WTC11 (cell line): ENCODE results near the gene KDR.

Source experiments
- CREM ChIP-seq: sonication (generic); formaldehyde crosslinking; IDR thresholded peaks from 2 replicates; pipeline ENCODE4 v1.8.1; 2022; ENCODE audit warnings: mild to moderate bottlenecking, missing genetic modification reagents, moderate library complexity
- TF ChIP-seq, protein P1 (sequence below): fragments of 200-600 bp; IDR thresholded peaks from 2 replicates; pipeline ENCODE4 v1.8.0; 2022; ENCODE audit warnings: antibody characterized with exemption
- TF ChIP-seq, protein P2 (sequence below): sonication (generic); formaldehyde crosslinking; IDR thresholded peaks from 2 replicates; pipeline ENCODE4 v1.8.1; 2023; ENCODE audit warnings: mild to moderate bottlenecking, moderate library complexity, missing genetic modification reagents
- TF ChIP-seq, protein P3 (sequence below): sonication (generic); formaldehyde crosslinking; IDR thresholded peaks from 2 replicates; pipeline ENCODE4 v1.8.0; 2022; ENCODE audit warnings: mild to moderate bottlenecking, missing genetic modification reagents
- TF ChIP-seq, protein P4 (sequence below): sonication (generic); formaldehyde crosslinking; IDR thresholded peaks from 2 replicates; pipeline ENCODE4 v1.8.0; 2023; ENCODE audit warnings: missing genetic modification reagents, mild to moderate bottlenecking, borderline replicate concordance
- TF ChIP-seq, protein P5 (sequence below): sonication (generic); formaldehyde crosslinking; IDR thresholded peaks from 2 replicates; pipeline ENCODE4 v1.8.1; 2022; ENCODE audit warnings: missing genetic modification reagents, borderline replicate concordance

DNA sequence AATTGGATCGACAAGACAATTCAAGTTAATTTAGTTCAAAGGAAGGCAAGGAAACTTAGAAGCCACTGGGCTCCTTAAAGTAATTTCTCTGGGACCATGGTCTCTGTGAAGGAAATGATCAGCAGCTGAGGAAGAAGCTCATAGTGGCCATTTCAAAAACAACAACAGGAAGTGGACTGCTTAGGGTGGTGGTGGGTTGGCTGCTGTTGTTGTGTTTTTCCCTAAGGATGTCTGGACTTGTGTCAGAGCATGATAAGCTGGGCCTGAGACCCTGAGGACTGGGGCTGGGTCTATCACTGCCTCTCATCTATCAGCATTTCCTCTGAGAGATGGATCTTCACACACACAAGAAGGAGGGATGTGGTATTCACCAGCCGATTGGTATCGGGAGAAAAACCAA, 18.3 kb downstream of the KDR start:
- TF ChIP-seq CREM (CRISPR knock-in tag): no peak
- TF ChIP-seq, protein P1, sequence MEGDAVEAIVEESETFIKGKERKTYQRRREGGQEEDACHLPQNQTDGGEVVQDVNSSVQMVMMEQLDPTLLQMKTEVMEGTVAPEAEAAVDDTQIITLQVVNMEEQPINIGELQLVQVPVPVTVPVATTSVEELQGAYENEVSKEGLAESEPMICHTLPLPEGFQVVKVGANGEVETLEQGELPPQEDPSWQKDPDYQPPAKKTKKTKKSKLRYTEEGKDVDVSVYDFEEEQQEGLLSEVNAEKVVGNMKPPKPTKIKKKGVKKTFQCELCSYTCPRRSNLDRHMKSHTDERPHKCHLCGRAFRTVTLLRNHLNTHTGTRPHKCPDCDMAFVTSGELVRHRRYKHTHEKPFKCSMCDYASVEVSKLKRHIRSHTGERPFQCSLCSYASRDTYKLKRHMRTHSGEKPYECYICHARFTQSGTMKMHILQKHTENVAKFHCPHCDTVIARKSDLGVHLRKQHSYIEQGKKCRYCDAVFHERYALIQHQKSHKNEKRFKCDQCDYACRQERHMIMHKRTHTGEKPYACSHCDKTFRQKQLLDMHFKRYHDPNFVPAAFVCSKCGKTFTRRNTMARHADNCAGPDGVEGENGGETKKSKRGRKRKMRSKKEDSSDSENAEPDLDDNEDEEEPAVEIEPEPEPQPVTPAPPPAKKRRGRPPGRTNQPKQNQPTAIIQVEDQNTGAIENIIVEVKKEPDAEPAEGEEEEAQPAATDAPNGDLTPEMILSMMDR: no peak
- TF ChIP-seq, protein P2, sequence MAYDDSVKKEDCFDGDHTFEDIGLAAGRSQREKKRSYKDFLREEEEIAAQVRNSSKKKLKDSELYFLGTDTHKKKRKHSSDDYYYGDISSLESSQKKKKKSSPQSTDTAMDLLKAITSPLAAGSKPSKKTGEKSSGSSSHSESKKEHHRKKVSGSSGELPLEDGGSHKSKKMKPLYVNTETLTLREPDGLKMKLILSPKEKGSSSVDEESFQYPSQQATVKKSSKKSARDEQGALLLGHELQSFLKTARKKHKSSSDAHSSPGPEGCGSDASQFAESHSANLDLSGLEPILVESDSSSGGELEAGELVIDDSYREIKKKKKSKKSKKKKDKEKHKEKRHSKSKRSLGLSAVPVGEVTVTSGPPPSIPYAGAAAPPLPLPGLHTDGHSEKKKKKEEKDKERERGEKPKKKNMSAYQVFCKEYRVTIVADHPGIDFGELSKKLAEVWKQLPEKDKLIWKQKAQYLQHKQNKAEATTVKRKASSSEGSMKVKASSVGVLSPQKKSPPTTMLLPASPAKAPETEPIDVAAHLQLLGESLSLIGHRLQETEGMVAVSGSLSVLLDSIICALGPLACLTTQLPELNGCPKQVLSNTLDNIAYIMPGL (CRISPR knock-in tag): no peak
- TF ChIP-seq, protein P3, sequence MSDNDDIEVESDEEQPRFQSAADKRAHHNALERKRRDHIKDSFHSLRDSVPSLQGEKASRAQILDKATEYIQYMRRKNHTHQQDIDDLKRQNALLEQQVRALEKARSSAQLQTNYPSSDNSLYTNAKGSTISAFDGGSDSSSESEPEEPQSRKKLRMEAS: no peak
- TF ChIP-seq, protein P4, sequence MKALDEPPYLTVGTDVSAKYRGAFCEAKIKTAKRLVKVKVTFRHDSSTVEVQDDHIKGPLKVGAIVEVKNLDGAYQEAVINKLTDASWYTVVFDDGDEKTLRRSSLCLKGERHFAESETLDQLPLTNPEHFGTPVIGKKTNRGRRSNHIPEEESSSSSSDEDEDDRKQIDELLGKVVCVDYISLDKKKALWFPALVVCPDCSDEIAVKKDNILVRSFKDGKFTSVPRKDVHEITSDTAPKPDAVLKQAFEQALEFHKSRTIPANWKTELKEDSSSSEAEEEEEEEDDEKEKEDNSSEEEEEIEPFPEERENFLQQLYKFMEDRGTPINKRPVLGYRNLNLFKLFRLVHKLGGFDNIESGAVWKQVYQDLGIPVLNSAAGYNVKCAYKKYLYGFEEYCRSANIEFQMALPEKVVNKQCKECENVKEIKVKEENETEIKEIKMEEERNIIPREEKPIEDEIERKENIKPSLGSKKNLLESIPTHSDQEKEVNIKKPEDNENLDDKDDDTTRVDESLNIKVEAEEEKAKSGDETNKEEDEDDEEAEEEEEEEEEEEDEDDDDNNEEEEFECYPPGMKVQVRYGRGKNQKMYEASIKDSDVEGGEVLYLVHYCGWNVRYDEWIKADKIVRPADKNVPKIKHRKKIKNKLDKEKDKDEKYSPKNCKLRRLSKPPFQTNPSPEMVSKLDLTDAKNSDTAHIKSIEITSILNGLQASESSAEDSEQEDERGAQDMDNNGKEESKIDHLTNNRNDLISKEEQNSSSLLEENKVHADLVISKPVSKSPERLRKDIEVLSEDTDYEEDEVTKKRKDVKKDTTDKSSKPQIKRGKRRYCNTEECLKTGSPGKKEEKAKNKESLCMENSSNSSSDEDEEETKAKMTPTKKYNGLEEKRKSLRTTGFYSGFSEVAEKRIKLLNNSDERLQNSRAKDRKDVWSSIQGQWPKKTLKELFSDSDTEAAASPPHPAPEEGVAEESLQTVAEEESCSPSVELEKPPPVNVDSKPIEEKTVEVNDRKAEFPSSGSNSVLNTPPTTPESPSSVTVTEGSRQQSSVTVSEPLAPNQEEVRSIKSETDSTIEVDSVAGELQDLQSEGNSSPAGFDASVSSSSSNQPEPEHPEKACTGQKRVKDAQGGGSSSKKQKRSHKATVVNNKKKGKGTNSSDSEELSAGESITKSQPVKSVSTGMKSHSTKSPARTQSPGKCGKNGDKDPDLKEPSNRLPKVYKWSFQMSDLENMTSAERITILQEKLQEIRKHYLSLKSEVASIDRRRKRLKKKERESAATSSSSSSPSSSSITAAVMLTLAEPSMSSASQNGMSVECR: no peak
- TF ChIP-seq, protein P5, sequence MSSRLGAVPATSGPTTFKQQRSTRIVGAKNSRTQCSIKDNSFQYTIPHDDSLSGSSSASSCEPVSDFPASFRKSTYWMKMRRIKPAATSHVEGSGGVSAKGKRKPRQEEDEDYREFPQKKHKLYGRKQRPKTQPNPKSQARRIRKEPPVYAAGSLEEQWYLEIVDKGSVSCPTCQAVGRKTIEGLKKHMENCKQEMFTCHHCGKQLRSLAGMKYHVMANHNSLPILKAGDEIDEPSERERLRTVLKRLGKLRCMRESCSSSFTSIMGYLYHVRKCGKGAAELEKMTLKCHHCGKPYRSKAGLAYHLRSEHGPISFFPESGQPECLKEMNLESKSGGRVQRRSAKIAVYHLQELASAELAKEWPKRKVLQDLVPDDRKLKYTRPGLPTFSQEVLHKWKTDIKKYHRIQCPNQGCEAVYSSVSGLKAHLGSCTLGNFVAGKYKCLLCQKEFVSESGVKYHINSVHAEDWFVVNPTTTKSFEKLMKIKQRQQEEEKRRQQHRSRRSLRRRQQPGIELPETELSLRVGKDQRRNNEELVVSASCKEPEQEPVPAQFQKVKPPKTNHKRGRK (CRISPR knock-in tag): no peak
